A549 (cell line): ENCODE data around the gene PPP1R18. TPM values are rescaled to one million over a fixed set of nuclear protein-coding genes. Genes with fewer than 3 reads are reported as not detected.

Experiments used
- ATAC-seq, 2 experiments: fragments of 200-7000 bp in 1 of 2; fragments of >200 bp in 1 of 2; cut with Nextera tagmentation in 1 of 2; cut with Tn5 transposase in 1 of 2; 3 replicates each; pipeline versions ENCODE4 v1.8.0 to v1.9.1; 2018 to 2020; ENCODE audit warnings: mild to moderate bottlenecking in 1 of 2, moderate library complexity in 1 of 2
- CTCF ChIA-PET: fragments of 300-600 bp; sonication (Branson Sonifier 250); formaldehyde crosslinking; extraction: SDS; loops from one replicate; lab custom pipeline; 2021; ENCODE audit warnings: antibody characterized with exemption, inconsistent platforms; lab: Yijun Ruan, JAX
- POLR2A ChIA-PET: fragments of 350-600 bp; formaldehyde crosslinking; extraction: SDS; loops from one replicate; lab custom pipeline; 2021; ENCODE audit warnings: antibody characterized with exemption, inconsistent platforms; lab: Yijun Ruan, JAX
- DNase-seq, 2 experiments: peaks; one replicate each; pipeline versions ENCODE4 v3.0.0 to v3.0.0-alpha.2; 2011 to 2016; ENCODE audit warnings: low read depth in 1 of 2, low spot score in 1 of 2
- FAIRE-seq: peaks from 2 replicates; lab custom pipeline; 2011; peaks lifted over from hg19 to GRCh38; lab: Jason Lieb, UNC
- H3K27ac ChIP-seq, 2 experiments: fragments of >200 bp; sonication (Bioruptor Twin); formaldehyde crosslinking; 3 replicates each; pipeline ENCODE4 v1.5.1; 2016 to 2017
- H3K4me1 ChIP-seq: fragments of >200 bp; sonication (Bioruptor Twin); formaldehyde crosslinking; 3 replicates; pipeline ENCODE4 v1.6.1; 2016
- H3K4me2 ChIP-seq: fragments of >200 bp; sonication (Bioruptor Twin); formaldehyde crosslinking; 3 replicates; pipeline ENCODE4 v1.6.1; 2016
- H3K4me3 ChIP-seq: fragments of >200 bp; sonication (Bioruptor Twin); formaldehyde crosslinking; 3 replicates; pipeline ENCODE4 v1.5.1; 2016
- H3K9me3 ChIP-seq: fragments of >200 bp; sonication (Bioruptor Twin); formaldehyde crosslinking; 3 replicates; pipeline ENCODE4 v1.6.1; 2016
- BCL3 ChIP-seq: fragments of >200 bp; sonication (Bioruptor Twin); formaldehyde crosslinking; IDR thresholded peaks from 3 replicates; pipeline ENCODE4 v1.6.1; 2016
- BHLHE40 ChIP-seq: IDR thresholded peaks from 2 replicates; pipeline ENCODE4 v1.6.1; 2012; ENCODE audit warnings: low read depth, low read length, inconsistent platforms
- CHD4 ChIP-seq: fragments of 200-600 bp; sonication (generic); IDR thresholded peaks from 2 replicates; pipeline ENCODE4 v1.6.1; 2016; ENCODE audit warnings: antibody characterized with exemption, mild to moderate bottlenecking, borderline replicate concordance
- EHF ChIP-seq: fragments of 250-450 bp; sonication (Bioruptor Pico); IDR thresholded peaks from 2 replicates; pipeline ENCODE4 v1.5.0; 2020; ENCODE audit warnings: mild to moderate bottlenecking
- ESRRA ChIP-seq: fragments of 150-350 bp; IDR thresholded peaks from 2 replicates; pipeline ENCODE4 v1.6.1; 2014; ENCODE audit warnings: mild to moderate bottlenecking, low read length, borderline replicate concordance
- FOSB ChIP-seq: fragments of 250-450 bp; sonication (Bioruptor Pico); IDR thresholded peaks from 2 replicates; pipeline ENCODE4 v1.5.0; 2020; ENCODE audit warnings: mild to moderate bottlenecking, moderate library complexity
- HDAC2 ChIP-seq: fragments of 200-600 bp; sonication (generic); IDR thresholded peaks from 2 replicates; pipeline ENCODE4 v1.6.1; 2016
- HEYL ChIP-seq: fragments of 250-450 bp; sonication (Bioruptor Pico); IDR thresholded peaks from 2 replicates; pipeline ENCODE4 v1.8.0; 2021; ENCODE audit warnings: mild to moderate bottlenecking, moderate library complexity
- HOXA7 ChIP-seq: fragments of 250-450 bp; sonication (Bioruptor Pico); IDR thresholded peaks from 2 replicates; pipeline ENCODE4 v1.5.0; 2020; ENCODE audit warnings: mild to moderate bottlenecking, moderate library complexity
- HOXB5 ChIP-seq: fragments of 250-450 bp; sonication (Bioruptor Pico); IDR thresholded peaks from 2 replicates; pipeline ENCODE4 v1.5.0; 2020; ENCODE audit warnings: mild to moderate bottlenecking, moderate library complexity
- JUN ChIP-seq, 2 experiments: fragments of >200 bp; sonication (Bioruptor Twin); formaldehyde crosslinking; IDR thresholded peaks; 2 replicates in 1 of 2; 3 replicates in 1 of 2; pipeline ENCODE4 v1.6.1; 2016 to 2017
- KDM5A ChIP-seq: fragments of 200-600 bp; sonication (generic); IDR thresholded peaks from 2 replicates; pipeline ENCODE4 v1.6.1; 2016; ENCODE audit warnings: antibody characterized with exemption, mild to moderate bottlenecking
- MAX ChIP-seq: IDR thresholded peaks from 2 replicates; pipeline ENCODE4 v1.6.1; 2012
- MAZ ChIP-seq: fragments of 150-350 bp; IDR thresholded peaks from 2 replicates; pipeline ENCODE4 v1.6.1; 2014; ENCODE audit warnings: antibody characterized with exemption, low read depth, low read length, borderline replicate concordance
- MYC ChIP-seq: IDR thresholded peaks from 2 replicates; pipeline ENCODE4 v1.6.1; 2012; ENCODE audit warnings: mild to moderate bottlenecking, inconsistent platforms, low read length, improper control_type of control experiment, borderline replicate concordance
- NR3C1 ChIP-seq: fragments of >200 bp; sonication (Bioruptor Twin); formaldehyde crosslinking; IDR thresholded peaks from 3 replicates; pipeline ENCODE4 v1.6.1; 2017
- RARB ChIP-seq: fragments of 250-450 bp; sonication (Bioruptor Pico); IDR thresholded peaks from 2 replicates; pipeline ENCODE4 v1.8.0; 2021; ENCODE audit warnings: mild to moderate bottlenecking, moderate library complexity
- REST ChIP-seq: fragments of 200-600 bp; sonication (generic); IDR thresholded peaks from 2 replicates; pipeline ENCODE4 v1.6.1; 2016; ENCODE audit warnings: antibody characterized with exemption, mild to moderate bottlenecking, moderate library complexity
- RFX5 ChIP-seq: fragments of 450-650 bp; IDR thresholded peaks from 2 replicates; pipeline ENCODE4 v1.7.1; 2014; ENCODE audit warnings: antibody characterized with exemption, mild to moderate bottlenecking, moderate library complexity
- SREBF2 ChIP-seq: fragments of 450-650 bp; IDR thresholded peaks from 2 replicates; pipeline ENCODE4 v1.6.1; 2014; ENCODE audit warnings: mild to moderate bottlenecking, moderate library complexity
- TFCP2L1 ChIP-seq: fragments of 250-450 bp; sonication (Bioruptor Pico); IDR thresholded peaks from 2 replicates; pipeline ENCODE4 v1.5.0; 2021; ENCODE audit warnings: mild to moderate bottlenecking
- TP53 ChIP-seq: fragments of 250-450 bp; sonication (Bioruptor Pico); IDR thresholded peaks from 2 replicates; pipeline ENCODE4 v1.5.0; 2021; ENCODE audit warnings: mild to moderate bottlenecking, moderate library complexity
- USF2 ChIP-seq: fragments of 450-650 bp; IDR thresholded peaks from 2 replicates; pipeline ENCODE4 v1.6.1; 2014; ENCODE audit warnings: antibody characterized with exemption
- ZC3H11A ChIP-seq: fragments of 450-650 bp; IDR thresholded peaks from 2 replicates; pipeline ENCODE4 v1.6.1; 2014; ENCODE audit warnings: antibody characterized with exemption, mild to moderate bottlenecking
- WGBS: methylation state at CpG from one replicate; pipeline ENCODE4 v1.1.6; 2017; ENCODE audit errors: missing lambda C conversion rate; 5-methylcytosine and 5-hydroxymethylcytosine counted together
- polyA plus RNA-seq, 4 experiments: library from polyadenylated mRNA; depleted of rRNA in 3 of 4; stranded (reverse); fragments of >200 nt; fragmentation: RNase III in 1 of 4; extraction: RNeasy Plus Mini Kit Qiagen cat#74134 plus additional on column Dnase treatment in 1 of 4; gene quantifications; 2 replicates in 3 of 4; 3 replicates in 1 of 4; pipeline ENCODE4 v1.2.3, GENCODE V29; 2011 to 2017

Gene PPP1R18
- polyA plus RNA-seq, 2 of the 4 experiments (the other 2 are of a cell fraction) = 17.1 to 20.6 TPM

GRCh38 chr6:30721198-30722024 is 35.0 kb upstream of the PPP1R18 start (continued):
- TF ChIP-seq HDAC2 (no peak), RARB (CRISPR knock-in tag) (peak; percentile 38; the same call in 1 of the 2 replicates), BHLHE40 (peak; percentile 45), MAZ (no peak), KDM5A (no peak), SREBF2 (no peak), EHF (CRISPR knock-in tag) (peak; percentile 23; the same call in 1 of the 2 replicates), TFCP2L1 (CRISPR knock-in tag) (no peak; the same call in none of the 2 replicates), NR3C1 (no peak), RFX5 (no peak), HOXB5 (CRISPR knock-in tag) (no peak), BCL3 (no peak), ESRRA (no peak), CHD4 (no peak)

GRCh38 chr6:30720738-30721197 is 34.3 kb upstream of the PPP1R18 start:
- WGBS = 0% methylated on average over 23 of the region's 29 CpGs
- POLR2A ChIA-PET = interaction anchor here (0.6 to 3.5 kb wide), 8 partner anchors 30 to 106 kb away, joined by 3 to 12 read pairs (median 4); partner anchors contain the start of genes DHX16 and NRM

More at GRCh38 chr6:30720738-30721197, 34.3 kb upstream of the PPP1R18 start:
- peak overlapping the region; percentile 98 for H3K4me3 ChIP-seq
- peaks cover 53% of the 10 kb centered on the region for H3K4me1 ChIP-seq
- FAIRE-seq (no peak), DNase-seq (peak in 1 of 2 experiments; percentile 72), ATAC-seq (peak in 1 of 2 experiments; percentile 15; a peak in 2 of 6 replicates)
- TF ChIP-seq MYC (no peak), HOXA7 (CRISPR knock-in tag) (peak; percentile 85; the same call in 1 of the 2 replicates), HEYL (CRISPR knock-in tag) (no peak), TP53 (no peak), TFCP2L1 (CRISPR knock-in tag) (peak; percentile 85; the same call in 1 of the 2 replicates), JUN (IDR thresholded peaks at IDR 0.05) (no peak), REST (no peak), CHD4 (no peak), RARB (CRISPR knock-in tag) (peak; percentile 82), USF2 (no peak), ZC3H11A (no peak), MAX (peak; percentile 59; the same call in 1 of the 2 replicates), FOSB (CRISPR knock-in tag) (peak; percentile 78; the same call in 1 of the 2 replicates)
- CTCF ChIA-PET = interaction anchor here (0.7 to 18.8 kb wide), 10 partner anchors 10 to 369 kb away, joined by 3 to 539 read pairs (median 13); partner anchors contain the start of genes DHX16 and NRM
- H3K9me3 ChIP-seq = no peaks in the 10 kb centered on the region
- peak overlapping the region; percentile 52 for H3K4me2 ChIP-seq
- H3K27ac ChIP-seq = peak overlapping the region; percentile 99 to 100
